Tibial nerve (tissue), 4 donors: ENCODE results near the gene NTNG1. TPM values are rescaled to one million over a fixed set of nuclear protein-coding genes. Genes with fewer than 3 reads are reported as not detected.

Experiments
- DNase-seq, 2 donors: peaks; one replicate each; pipeline ENCODE4 v3.0.0-alpha.2; 2019; ENCODE audit warnings: low spot score in 2 of 2
- H3K27ac ChIP-seq, 4 donors: fragments of 200-600 bp; sonication (generic) in 3 of 4; one replicate each; pipeline ENCODE4 v1.5.1; 2017 to 2019; ENCODE audit warnings: mild to moderate bottlenecking in 1 of 4
- H3K27me3 ChIP-seq, 2 donors: fragments of 200-600 bp; sonication (generic) in 1 of 2; one replicate each; pipeline versions ENCODE4 v1.5.1 to v1.6.0; 2017 to 2019
- H3K36me3 ChIP-seq, 3 donors: fragments of 200-600 bp; sonication (generic); one replicate each; pipeline ENCODE4 v1.5.1; 2018 to 2019
- H3K4me1 ChIP-seq, 4 donors: fragments of 200-600 bp; sonication (generic) in 3 of 4; one replicate each; pipeline ENCODE4 v1.5.1; 2017 to 2019
- H3K4me3 ChIP-seq, 4 donors: fragments of 200-600 bp; sonication (generic) in 3 of 4; one replicate each; pipeline ENCODE4 v1.5.1; 2017 to 2019; ENCODE audit warnings: mild to moderate bottlenecking in 1 of 4, moderate library complexity in 1 of 4
- H3K9me3 ChIP-seq, 4 donors: fragments of 200-600 bp; sonication (generic) in 3 of 4; one replicate each; pipeline ENCODE4 v1.5.1; 2017 to 2019
- EP300 ChIP-seq, 2 donors: sonication (generic); formaldehyde crosslinking; IDR thresholded peaks; one replicate each; pipeline ENCODE4 v1.6.1; 2017; ENCODE audit warnings: antibody characterized with exemption in 2 of 2, mild to moderate bottlenecking in 1 of 2
- POLR2A ChIP-seq, 2 donors: fragments of 450-650 bp; IDR thresholded peaks; one replicate each; pipeline ENCODE4 v1.6.1; 2017; ENCODE audit warnings: antibody characterized with exemption in 2 of 2, mild to moderate bottlenecking in 2 of 2, moderate library complexity in 2 of 2
- WGBS, 2 donors: methylation state at CpG; one replicate each; pipeline ENCODE4 v1.1.5; 2018; 5-methylcytosine and 5-hydroxymethylcytosine counted together
- total RNA-seq, 4 donors: library from RNA; depleted of rRNA; stranded (reverse); fragments of >200 nt; gene quantifications; one replicate each; pipeline ENCODE4 v1.1.0, GENCODE V29; 2016
- TF ChIP-seq, protein P1 (sequence below), 5 experiments: fragments of 200-600 bp in 3 of 5; fragments of 450-650 bp in 2 of 5; sonication (generic) in 3 of 5; IDR thresholded peaks; one replicate each; pipeline ENCODE4 v1.5.1; 2016 to 2019; ENCODE audit warnings: antibody characterized with exemption in 5 of 5, mild to moderate bottlenecking in 3 of 5, moderate library complexity in 2 of 5

Gene NTNG1
- total RNA-seq, 4 donors from 2014 or later, result 1.4 to 6.6 (median 3.9) TPM

DNA sequence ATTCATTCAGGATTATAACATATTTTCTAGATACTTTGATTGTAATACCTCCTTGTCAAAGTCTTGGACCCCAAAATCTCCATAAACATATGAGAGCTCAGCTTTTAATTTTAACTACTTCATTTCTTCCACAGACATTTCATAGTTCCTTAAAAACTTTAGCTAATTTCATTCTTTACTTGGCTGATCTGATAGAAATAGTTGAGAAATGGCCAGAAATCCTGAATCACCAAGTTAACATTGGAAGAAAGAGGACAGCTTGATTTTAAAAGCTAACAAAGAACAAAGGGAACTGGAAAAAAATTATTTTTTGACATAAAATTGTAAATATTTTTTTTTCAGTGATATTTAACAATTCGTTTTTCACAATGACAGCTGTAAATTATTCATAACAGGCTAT, 216.5 kb downstream of the NTNG1 start:
- peaks cover 0 to 8% (median 0%) of the 10 kb centered on the region in 4 donors for H3K9me3 ChIP-seq
- no peaks in the 10 kb centered on the region for H3K27me3 ChIP-seq
- 6 to 10% methylated on average over 1 of the region's 1 CpG for WGBS, 2 donors
- H3K4me3 ChIP-seq, result no peak overlapping the region
- no peak for DNase-seq
- H3K27ac ChIP-seq, result no peak overlapping the region
- H3K4me1 ChIP-seq, result peaks cover 0 to 13% (median 5%) of the 10 kb centered on the region in 4 donors
- TF ChIP-seq EP300 (IDR thresholded peaks at IDR 0.05) (no peak), POLR2A (IDR thresholded peaks at IDR 0.05) (no peak)
- TF ChIP-seq, protein P1, sequence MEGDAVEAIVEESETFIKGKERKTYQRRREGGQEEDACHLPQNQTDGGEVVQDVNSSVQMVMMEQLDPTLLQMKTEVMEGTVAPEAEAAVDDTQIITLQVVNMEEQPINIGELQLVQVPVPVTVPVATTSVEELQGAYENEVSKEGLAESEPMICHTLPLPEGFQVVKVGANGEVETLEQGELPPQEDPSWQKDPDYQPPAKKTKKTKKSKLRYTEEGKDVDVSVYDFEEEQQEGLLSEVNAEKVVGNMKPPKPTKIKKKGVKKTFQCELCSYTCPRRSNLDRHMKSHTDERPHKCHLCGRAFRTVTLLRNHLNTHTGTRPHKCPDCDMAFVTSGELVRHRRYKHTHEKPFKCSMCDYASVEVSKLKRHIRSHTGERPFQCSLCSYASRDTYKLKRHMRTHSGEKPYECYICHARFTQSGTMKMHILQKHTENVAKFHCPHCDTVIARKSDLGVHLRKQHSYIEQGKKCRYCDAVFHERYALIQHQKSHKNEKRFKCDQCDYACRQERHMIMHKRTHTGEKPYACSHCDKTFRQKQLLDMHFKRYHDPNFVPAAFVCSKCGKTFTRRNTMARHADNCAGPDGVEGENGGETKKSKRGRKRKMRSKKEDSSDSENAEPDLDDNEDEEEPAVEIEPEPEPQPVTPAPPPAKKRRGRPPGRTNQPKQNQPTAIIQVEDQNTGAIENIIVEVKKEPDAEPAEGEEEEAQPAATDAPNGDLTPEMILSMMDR (IDR thresholded peaks at IDR 0.05), result no peak
- peaks cover 0 to 3% (median 0%) of the 10 kb centered on the region in 3 donors for H3K36me3 ChIP-seq

DNA sequence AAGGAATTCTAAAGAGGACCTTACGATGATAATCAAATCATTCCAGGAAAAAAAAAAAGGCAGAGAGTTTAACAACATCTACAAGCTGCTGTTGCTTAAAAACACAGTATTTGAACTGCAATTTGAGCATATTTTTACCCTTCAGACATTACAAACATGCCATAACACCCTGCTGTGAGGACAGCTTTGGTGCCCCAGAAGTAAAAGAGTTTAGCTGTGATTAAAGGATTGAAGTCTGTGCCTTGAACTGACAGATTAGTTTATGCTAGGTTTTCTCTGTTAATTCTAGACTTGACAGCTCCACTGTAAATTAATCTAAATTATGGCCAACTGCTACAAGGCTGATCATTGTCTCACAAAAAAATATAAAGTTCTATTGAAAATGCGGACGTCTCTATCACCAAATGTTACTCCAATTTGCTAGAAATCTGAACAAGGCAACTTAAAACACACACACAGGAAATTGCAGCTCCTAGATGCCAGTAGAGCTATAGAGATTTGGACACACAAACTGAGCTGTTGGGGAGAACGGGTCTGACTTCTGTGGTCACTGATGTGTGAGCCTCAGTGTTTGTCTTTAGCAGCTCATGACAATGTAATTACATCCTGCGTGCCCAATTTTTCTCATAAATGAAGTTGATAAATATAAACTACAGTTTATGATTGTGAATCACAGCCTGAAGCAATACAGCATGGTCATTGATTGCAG, 217.9 kb downstream of the NTNG1 start:
- Histone ChIP-seq H3K4me3 (no peak overlapping the region), H3K4me1 (peaks cover 0 to 13% (median 5%) of the 10 kb centered on the region in 4 donors), H3K27me3 (no peaks in the 10 kb centered on the region), H3K27ac (no peak overlapping the region), H3K9me3 (no peaks in the 10 kb centered on the region), H3K36me3 (no peaks in the 10 kb centered on the region)
- no peak for DNase-seq
- TF ChIP-seq, protein P1 (IDR thresholded peaks at IDR 0.05), result no peak
- no peak for TF ChIP-seq EP300 (IDR thresholded peaks at IDR 0.05)
- TF ChIP-seq POLR2A (IDR thresholded peaks at IDR 0.05), result no peak
- 53 to 54% methylated on average over 5 of the region's 5 CpGs for WGBS, 2 donors

DNA sequence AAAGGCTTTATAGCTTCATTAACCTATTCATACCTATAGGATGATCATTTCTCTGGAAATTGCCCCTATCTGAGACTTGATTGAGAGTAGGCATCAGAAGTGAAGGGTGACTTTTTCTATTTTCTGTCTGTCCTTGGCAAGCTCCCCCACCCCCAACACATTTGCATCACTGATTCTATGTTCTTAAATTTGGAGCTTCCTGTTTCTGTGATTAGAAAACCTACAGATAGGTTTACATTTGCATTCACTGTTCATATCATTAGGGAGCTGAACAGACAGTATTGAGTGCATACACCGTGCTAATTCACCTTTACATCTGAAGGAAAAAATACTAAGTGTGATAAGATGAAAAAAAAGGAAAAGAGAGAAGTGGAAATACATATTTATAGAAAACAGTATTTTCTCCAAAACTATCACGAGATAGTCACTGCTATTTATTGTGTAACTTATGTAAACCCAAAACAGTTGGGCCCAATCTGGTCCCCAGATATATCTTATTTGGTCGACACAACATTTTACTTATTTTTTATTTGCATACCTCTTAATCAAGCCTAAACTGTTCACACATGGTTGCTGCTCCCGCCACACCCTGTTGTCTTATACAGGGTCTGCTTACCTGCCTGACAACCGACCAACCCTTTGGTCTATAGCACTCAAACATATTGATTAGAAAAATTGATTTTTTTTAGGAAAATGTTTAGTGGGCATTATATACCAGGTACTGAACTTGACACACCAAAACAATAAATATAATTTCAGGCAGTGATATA, 218.8 kb downstream of the NTNG1 start:
- DNase-seq, result no peak
- TF ChIP-seq POLR2A (IDR thresholded peaks at IDR 0.05), result no peak
- Histone ChIP-seq H3K4me3 (no peak overlapping the region), H3K4me1 (peaks cover 0 to 13% (median 5%) of the 10 kb centered on the region in 4 donors), H3K27me3 (no peaks in the 10 kb centered on the region), H3K27ac (no peak overlapping the region), H3K9me3 (no peaks in the 10 kb centered on the region), H3K36me3 (no peaks in the 10 kb centered on the region)
- WGBS, 2 donors, result 81 to 88% methylated on average over 5 of the region's 5 CpGs

DNA sequence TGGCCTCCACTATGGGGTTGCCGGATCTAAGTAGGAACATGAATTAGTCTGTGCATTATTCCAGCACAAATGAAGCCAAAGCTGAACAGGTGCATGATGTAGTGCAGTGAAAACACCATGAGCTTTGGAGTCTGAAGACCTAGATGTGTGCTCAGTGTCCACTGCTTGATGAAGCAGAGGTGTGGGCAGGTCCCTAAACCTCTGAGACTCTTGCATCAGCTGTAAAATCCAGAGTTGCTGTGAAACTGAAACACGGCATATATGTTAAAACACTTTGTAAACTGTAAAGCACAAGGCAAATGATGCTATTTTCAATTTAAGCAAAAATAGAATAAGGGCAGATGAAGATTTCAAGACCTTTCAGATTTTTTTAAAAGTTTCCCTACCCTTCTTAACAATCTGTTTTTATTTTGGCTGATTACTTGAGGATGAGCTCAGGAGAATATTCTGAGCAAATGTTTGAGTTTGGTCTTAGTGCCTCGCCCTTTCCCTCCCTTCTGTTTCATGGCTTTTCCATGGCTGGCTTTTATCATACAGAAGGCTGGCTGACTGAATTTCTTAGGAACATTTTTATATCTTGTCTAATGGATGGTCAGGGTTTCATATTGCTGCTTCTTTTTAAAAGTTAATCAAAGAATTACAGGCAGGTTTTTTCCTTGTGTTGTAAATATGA, 221.8 kb downstream of the NTNG1 start:
- 78 to 86% methylated on average over 3 of the region's 3 CpGs for WGBS, 2 donors
- no peaks in the 10 kb centered on the region for H3K27me3 ChIP-seq
- H3K36me3 ChIP-seq, result no peaks in the 10 kb centered on the region
- H3K27ac ChIP-seq, result no peak overlapping the region
- no peak overlapping the region for H3K4me3 ChIP-seq
- TF ChIP-seq POLR2A (IDR thresholded peaks at IDR 0.05), result no peak
- TF ChIP-seq, protein P1 (IDR thresholded peaks at IDR 0.05), result no peak
- no peak for TF ChIP-seq EP300 (IDR thresholded peaks at IDR 0.05)
- no peak for DNase-seq
- H3K9me3 ChIP-seq, result no peaks in the 10 kb centered on the region
- H3K4me1 ChIP-seq, result peaks cover 0 to 13% (median 5%) of the 10 kb centered on the region in 4 donors

DNA sequence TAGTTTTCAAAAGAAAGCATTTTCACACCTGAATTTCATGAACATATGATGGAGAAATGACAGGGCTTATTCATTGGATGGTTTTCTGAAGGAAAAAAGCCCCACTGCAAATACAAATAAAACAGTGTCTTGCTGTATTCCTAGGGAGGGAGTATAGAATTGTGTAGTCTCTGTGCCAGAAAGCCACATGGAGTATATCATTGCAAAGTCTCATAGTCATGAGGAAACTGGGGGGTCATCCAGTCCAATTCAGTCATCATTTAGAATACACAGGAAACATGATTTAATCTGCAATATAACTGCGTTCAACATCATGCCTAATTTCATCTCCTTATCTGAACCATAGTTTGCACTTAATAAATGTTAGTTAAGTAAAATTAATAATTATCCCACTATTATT, 222.3 kb downstream of the NTNG1 start:
- WGBS, 2 donors, result 69 to 78% methylated on average over 1 of the region's 1 CpG
- TF ChIP-seq, protein P1 (IDR thresholded peaks at IDR 0.05), result no peak
- no peak for TF ChIP-seq POLR2A (IDR thresholded peaks at IDR 0.05)
- TF ChIP-seq EP300 (IDR thresholded peaks at IDR 0.05), result no peak

More for the DNA sequence above, 222.3 kb downstream of the NTNG1 start:
- Histone ChIP-seq H3K4me3 (no peak overlapping the region), H3K36me3 (no peaks in the 10 kb centered on the region), H3K27me3 (no peaks in the 10 kb centered on the region), H3K4me1 (peaks cover 0 to 13% (median 5%) of the 10 kb centered on the region in 4 donors), H3K9me3 (no peaks in the 10 kb centered on the region), H3K27ac (no peak overlapping the region)
- no peak for DNase-seq
